SK-N-MC (cell line): ENCODE results near the gene SRBD1.

Source experiments
- EZH2 ChIP-seq: fragments of 200-600 bp; sonication (generic); IDR thresholded peaks from one replicate; pipeline ENCODE4 v1.6.1; 2017; ENCODE audit warnings: antibody characterized with exemption
- POLR2AphosphoS5 ChIP-seq: IDR thresholded peaks from 2 replicates; pipeline ENCODE4 v1.6.1; 2012; ENCODE audit warnings: mild to moderate bottlenecking, low read depth, low read length, borderline replicate concordance

- TF ChIP-seq POLR2AphosphoS5 (no peak; the same call in 1 of the 2 replicates), EZH2 (no peak)
Measured at GRCh38 chr2:45610281-45611019, 617 bp downstream of the SRBD1 start.
